DMS153 (cell line): Measurements from ENCODE around the gene SH3BP5L.

Source experiments
- DNase-seq: peaks from one replicate; lab custom pipeline; 2025; lab: John Stamatoyannopoulos, UW

SH3BP5L gene

GRCh38 chr1:248776991-248777390 is 48.7 kb downstream of the SH3BP5L start:
- DNase-seq, result no peak

- no peak for DNase-seq
These were observed 50.3 kb downstream of the SH3BP5L start for GRCh38 chr1:248775441-248775840.
